A549 (cell line): ENCODE data around the gene CIPC. TPM values are rescaled to one million over a fixed set of nuclear protein-coding genes. Genes with fewer than 3 reads are reported as not detected.

Experiments
- ATAC-seq, 2 experiments: fragments of 200-7000 bp in 1 of 2; fragments of >200 bp in 1 of 2; cut with Nextera tagmentation in 1 of 2; cut with Tn5 transposase in 1 of 2; 3 replicates each; pipeline versions ENCODE4 v1.8.0 to v1.9.1; 2018 to 2020; ENCODE audit warnings: mild to moderate bottlenecking in 1 of 2, moderate library complexity in 1 of 2
- CTCF ChIA-PET: fragments of 300-600 bp; sonication (Branson Sonifier 250); formaldehyde crosslinking; extraction: SDS; loops from one replicate; lab custom pipeline; 2021; ENCODE audit warnings: antibody characterized with exemption, inconsistent platforms; lab: Yijun Ruan, JAX
- POLR2A ChIA-PET: fragments of 350-600 bp; formaldehyde crosslinking; extraction: SDS; loops from one replicate; lab custom pipeline; 2021; ENCODE audit warnings: antibody characterized with exemption, inconsistent platforms; lab: Yijun Ruan, JAX
- DNase-seq, 2 experiments: peaks; one replicate each; pipeline versions ENCODE4 v3.0.0 to v3.0.0-alpha.2; 2011 to 2016; ENCODE audit warnings: low read depth in 1 of 2, low spot score in 1 of 2
- FAIRE-seq: peaks from 2 replicates; lab custom pipeline; 2011; peaks lifted over from hg19 to GRCh38; lab: Jason Lieb, UNC
- H3K27ac ChIP-seq, 2 experiments: fragments of >200 bp; sonication (Bioruptor Twin); formaldehyde crosslinking; 3 replicates each; pipeline ENCODE4 v1.5.1; 2016 to 2017
- H3K4me1 ChIP-seq: fragments of >200 bp; sonication (Bioruptor Twin); formaldehyde crosslinking; 3 replicates; pipeline ENCODE4 v1.6.1; 2016
- H3K4me2 ChIP-seq: fragments of >200 bp; sonication (Bioruptor Twin); formaldehyde crosslinking; 3 replicates; pipeline ENCODE4 v1.6.1; 2016
- H3K4me3 ChIP-seq: fragments of >200 bp; sonication (Bioruptor Twin); formaldehyde crosslinking; 3 replicates; pipeline ENCODE4 v1.5.1; 2016
- H3K9me3 ChIP-seq: fragments of >200 bp; sonication (Bioruptor Twin); formaldehyde crosslinking; 3 replicates; pipeline ENCODE4 v1.6.1; 2016
- EHF ChIP-seq: fragments of 250-450 bp; sonication (Bioruptor Pico); IDR thresholded peaks from 2 replicates; pipeline ENCODE4 v1.5.0; 2020; ENCODE audit warnings: mild to moderate bottlenecking
- GATA3 ChIP-seq: IDR thresholded peaks from 2 replicates; pipeline ENCODE4 v1.6.1; 2012; ENCODE audit warnings: borderline replicate concordance
- HEYL ChIP-seq: fragments of 250-450 bp; sonication (Bioruptor Pico); IDR thresholded peaks from 2 replicates; pipeline ENCODE4 v1.8.0; 2021; ENCODE audit warnings: mild to moderate bottlenecking, moderate library complexity
- HOXB13 ChIP-seq: fragments of 250-450 bp; sonication (Bioruptor Pico); IDR thresholded peaks from 2 replicates; pipeline ENCODE4 v1.5.0; 2020; ENCODE audit warnings: low read depth, mild to moderate bottlenecking, moderate library complexity
- JUN ChIP-seq, 2 experiments: fragments of >200 bp; sonication (Bioruptor Twin); formaldehyde crosslinking; IDR thresholded peaks; 2 replicates in 1 of 2; 3 replicates in 1 of 2; pipeline ENCODE4 v1.6.1; 2016 to 2017
- KDM5A ChIP-seq: fragments of 200-600 bp; sonication (generic); IDR thresholded peaks from 2 replicates; pipeline ENCODE4 v1.6.1; 2016; ENCODE audit warnings: antibody characterized with exemption, mild to moderate bottlenecking
- PHF8 ChIP-seq: fragments of 200-600 bp; sonication (generic); IDR thresholded peaks from 2 replicates; pipeline ENCODE4 v1.6.1; 2016; ENCODE audit warnings: low read depth, mild to moderate bottlenecking, antibody characterized with exemption, moderate library complexity, borderline replicate concordance
- POLR2AphosphoS2 ChIP-seq: conservative IDR thresholded peaks from 2 replicates; pipeline ENCODE4 v1.6.1; 2012; ENCODE audit warnings: low read length, improper control_type of control experiment, inconsistent platforms
- RAD21 ChIP-seq, 2 experiments: fragments of >200 bp in 1 of 2; sonication (Bioruptor Twin) in 1 of 2; formaldehyde crosslinking in 1 of 2; IDR thresholded peaks in 1 of 2; conservative IDR thresholded peaks in 1 of 2; 2 replicates in 1 of 2; 3 replicates in 1 of 2; pipeline ENCODE4 v1.6.1; 2012 to 2018; ENCODE audit warnings: inconsistent platforms in 1 of 2
- ZC3H11A ChIP-seq: fragments of 450-650 bp; IDR thresholded peaks from 2 replicates; pipeline ENCODE4 v1.6.1; 2014; ENCODE audit warnings: antibody characterized with exemption, mild to moderate bottlenecking
- WGBS: methylation state at CpG from one replicate; pipeline ENCODE4 v1.1.6; 2017; ENCODE audit errors: missing lambda C conversion rate; 5-methylcytosine and 5-hydroxymethylcytosine counted together
- polyA plus RNA-seq, 4 experiments: library from polyadenylated mRNA; depleted of rRNA in 3 of 4; stranded (reverse); fragments of >200 nt; fragmentation: RNase III in 1 of 4; extraction: RNeasy Plus Mini Kit Qiagen cat#74134 plus additional on column Dnase treatment in 1 of 4; gene quantifications; 2 replicates in 3 of 4; 3 replicates in 1 of 4; pipeline ENCODE4 v1.2.3, GENCODE V29; 2011 to 2017
- TF ChIP-seq, protein P1 (sequence below): IDR thresholded peaks from 2 replicates; pipeline ENCODE4 v1.6.1; 2012
- TF ChIP-seq, protein P2 (sequence below): fragments of >200 bp; sonication (Bioruptor Twin); formaldehyde crosslinking; IDR thresholded peaks from 3 replicates; pipeline ENCODE4 v1.5.1; 2016
- TF ChIP-seq, protein P3 (sequence below): fragments of 200-600 bp; sonication (generic); IDR thresholded peaks from 2 replicates; pipeline ENCODE4 v1.6.1; 2016; ENCODE audit warnings: antibody characterized with exemption, mild to moderate bottlenecking, moderate library complexity

Gene CIPC
- polyA plus RNA-seq, 2 of the 4 experiments (the other 2 are of a cell fraction) = 8.9 to 13.9 TPM

GRCh38 chr14:77068517-77069200 is 29.4 kb upstream of the CIPC start:
- Histone ChIP-seq H3K4me2 (0 out of 3 replicates have a peak overlapping the region, but pooled peaks have one; percentile 14), H3K9me3 (no peaks in the 10 kb centered on the region), H3K4me3 (no peak overlapping the region), H3K4me1 (peaks cover 35% of the 10 kb centered on the region), H3K27ac (peak overlapping the region; percentile 73 to 87)
- POLR2A ChIA-PET = interaction anchor here (0.5 to 2.8 kb wide), 6 partner anchors 36 to 193 kb away, joined by 3 to 21 read pairs (median 4); partner anchors contain the start of gene IRF2BPL
- no peak for TF ChIP-seq JUN (IDR thresholded peaks at IDR 0.05)
- TF ChIP-seq RAD21 (conservative IDR thresholded peaks at IDR 0.05 in 1 of 2, IDR thresholded peaks at IDR 0.05 in 1 of 2) = peak in 1 of 2 experiments; percentile 3; a peak in 1 of 5 replicates
- TF ChIP-seq, protein P1, sequence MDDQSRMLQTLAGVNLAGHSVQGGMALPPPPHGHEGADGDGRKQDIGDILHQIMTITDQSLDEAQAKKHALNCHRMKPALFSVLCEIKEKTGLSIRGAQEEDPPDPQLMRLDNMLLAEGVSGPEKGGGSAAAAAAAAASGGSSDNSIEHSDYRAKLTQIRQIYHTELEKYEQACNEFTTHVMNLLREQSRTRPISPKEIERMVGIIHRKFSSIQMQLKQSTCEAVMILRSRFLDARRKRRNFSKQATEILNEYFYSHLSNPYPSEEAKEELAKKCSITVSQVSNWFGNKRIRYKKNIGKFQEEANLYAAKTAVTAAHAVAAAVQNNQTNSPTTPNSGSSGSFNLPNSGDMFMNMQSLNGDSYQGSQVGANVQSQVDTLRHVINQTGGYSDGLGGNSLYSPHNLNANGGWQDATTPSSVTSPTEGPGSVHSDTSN = no peak
- no peak for DNase-seq
- ATAC-seq = peak in 1 of 2 experiments; percentile 10; a peak in 3 of 6 replicates
- 35% methylated on average over 5 of the region's 5 CpGs for WGBS
- FAIRE-seq = no peak
- CTCF ChIA-PET = interaction anchor here (0.6 to 34.2 kb wide), 36 partner anchors 8 to 232 kb away, joined by 3 to 1600 read pairs (median 5); partner anchors contain the start of genes CIPC and IRF2BPL

DNA sequence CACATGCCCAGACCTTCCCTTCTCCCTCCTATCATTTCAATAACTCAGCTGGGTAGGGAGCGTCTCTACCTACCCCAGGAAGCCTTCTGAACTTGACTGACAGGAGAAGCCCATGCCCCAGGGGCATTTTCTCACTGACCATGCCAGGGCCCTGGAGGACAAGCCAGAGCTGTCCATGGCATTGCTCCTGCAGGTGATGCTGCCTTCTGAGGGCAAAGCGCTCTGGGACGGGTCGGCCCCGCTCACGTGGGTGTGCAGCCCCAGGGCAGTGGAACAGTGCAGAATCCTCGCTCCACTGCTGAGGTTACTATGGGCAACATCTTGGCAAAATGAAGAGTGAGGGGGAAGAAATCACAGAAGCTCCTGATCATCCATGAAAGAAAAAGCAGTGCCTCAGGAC is 28.5 kb upstream of the CIPC start:
- TF ChIP-seq EHF (CRISPR knock-in tag) = no peak
- TF ChIP-seq HOXB13 (CRISPR knock-in tag) = no peak
- TF ChIP-seq ZC3H11A = no peak
- TF ChIP-seq, protein P2, sequence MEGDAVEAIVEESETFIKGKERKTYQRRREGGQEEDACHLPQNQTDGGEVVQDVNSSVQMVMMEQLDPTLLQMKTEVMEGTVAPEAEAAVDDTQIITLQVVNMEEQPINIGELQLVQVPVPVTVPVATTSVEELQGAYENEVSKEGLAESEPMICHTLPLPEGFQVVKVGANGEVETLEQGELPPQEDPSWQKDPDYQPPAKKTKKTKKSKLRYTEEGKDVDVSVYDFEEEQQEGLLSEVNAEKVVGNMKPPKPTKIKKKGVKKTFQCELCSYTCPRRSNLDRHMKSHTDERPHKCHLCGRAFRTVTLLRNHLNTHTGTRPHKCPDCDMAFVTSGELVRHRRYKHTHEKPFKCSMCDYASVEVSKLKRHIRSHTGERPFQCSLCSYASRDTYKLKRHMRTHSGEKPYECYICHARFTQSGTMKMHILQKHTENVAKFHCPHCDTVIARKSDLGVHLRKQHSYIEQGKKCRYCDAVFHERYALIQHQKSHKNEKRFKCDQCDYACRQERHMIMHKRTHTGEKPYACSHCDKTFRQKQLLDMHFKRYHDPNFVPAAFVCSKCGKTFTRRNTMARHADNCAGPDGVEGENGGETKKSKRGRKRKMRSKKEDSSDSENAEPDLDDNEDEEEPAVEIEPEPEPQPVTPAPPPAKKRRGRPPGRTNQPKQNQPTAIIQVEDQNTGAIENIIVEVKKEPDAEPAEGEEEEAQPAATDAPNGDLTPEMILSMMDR = no peak
- TF ChIP-seq, protein P3, sequence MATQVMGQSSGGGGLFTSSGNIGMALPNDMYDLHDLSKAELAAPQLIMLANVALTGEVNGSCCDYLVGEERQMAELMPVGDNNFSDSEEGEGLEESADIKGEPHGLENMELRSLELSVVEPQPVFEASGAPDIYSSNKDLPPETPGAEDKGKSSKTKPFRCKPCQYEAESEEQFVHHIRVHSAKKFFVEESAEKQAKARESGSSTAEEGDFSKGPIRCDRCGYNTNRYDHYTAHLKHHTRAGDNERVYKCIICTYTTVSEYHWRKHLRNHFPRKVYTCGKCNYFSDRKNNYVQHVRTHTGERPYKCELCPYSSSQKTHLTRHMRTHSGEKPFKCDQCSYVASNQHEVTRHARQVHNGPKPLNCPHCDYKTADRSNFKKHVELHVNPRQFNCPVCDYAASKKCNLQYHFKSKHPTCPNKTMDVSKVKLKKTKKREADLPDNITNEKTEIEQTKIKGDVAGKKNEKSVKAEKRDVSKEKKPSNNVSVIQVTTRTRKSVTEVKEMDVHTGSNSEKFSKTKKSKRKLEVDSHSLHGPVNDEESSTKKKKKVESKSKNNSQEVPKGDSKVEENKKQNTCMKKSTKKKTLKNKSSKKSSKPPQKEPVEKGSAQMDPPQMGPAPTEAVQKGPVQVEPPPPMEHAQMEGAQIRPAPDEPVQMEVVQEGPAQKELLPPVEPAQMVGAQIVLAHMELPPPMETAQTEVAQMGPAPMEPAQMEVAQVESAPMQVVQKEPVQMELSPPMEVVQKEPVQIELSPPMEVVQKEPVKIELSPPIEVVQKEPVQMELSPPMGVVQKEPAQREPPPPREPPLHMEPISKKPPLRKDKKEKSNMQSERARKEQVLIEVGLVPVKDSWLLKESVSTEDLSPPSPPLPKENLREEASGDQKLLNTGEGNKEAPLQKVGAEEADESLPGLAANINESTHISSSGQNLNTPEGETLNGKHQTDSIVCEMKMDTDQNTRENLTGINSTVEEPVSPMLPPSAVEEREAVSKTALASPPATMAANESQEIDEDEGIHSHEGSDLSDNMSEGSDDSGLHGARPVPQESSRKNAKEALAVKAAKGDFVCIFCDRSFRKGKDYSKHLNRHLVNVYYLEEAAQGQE = no peak
- TF ChIP-seq KDM5A = no peak
- no peak for TF ChIP-seq HEYL (CRISPR knock-in tag)
- TF ChIP-seq GATA3 = no peak
- TF ChIP-seq PHF8 = no peak
- no peak for TF ChIP-seq POLR2AphosphoS2
- CTCF ChIA-PET = interaction anchor here (0.7 to 34.2 kb wide), 33 partner anchors 7 to 263 kb away, joined by 3 to 1600 read pairs (median 11); partner anchors contain the start of gene IRF2BPL
- DNase-seq = no peak
- H3K27ac ChIP-seq = peak overlapping the region in 1 of 2 experiments; percentile 76; a peak in 4 of 6 replicates
- no peak overlapping the region for H3K4me3 ChIP-seq
- no peak for FAIRE-seq
- ATAC-seq = no peak
- 87% methylated on average over 7 of the region's 7 CpGs for WGBS
- no peaks in the 10 kb centered on the region for H3K9me3 ChIP-seq
- POLR2A ChIA-PET = interaction anchor here (0.8 to 3.1 kb wide), 6 partner anchors 36 to 194 kb away, joined by 3 to 21 read pairs (median 8); partner anchors contain the start of gene IRF2BPL
- H3K4me1 ChIP-seq = peaks cover 35% of the 10 kb centered on the region
- H3K4me2 ChIP-seq = no peak overlapping the region
